Superior temporal gyrus (tissue), 1 donor: Measurements from ENCODE around the gene PCDHGA9.
"Not testable (repeated sequence)": the region's sequence is repeated elsewhere in the genome, so short reads cannot be mapped to it uniquely, and the experiment has no call there.

Experiments used
- DNase-seq: peaks from one replicate; pipeline ENCODE4 v3.0.0-alpha.2; 2016; ENCODE audit errors: extremely low spot score

Gene PCDHGA9

DNA sequence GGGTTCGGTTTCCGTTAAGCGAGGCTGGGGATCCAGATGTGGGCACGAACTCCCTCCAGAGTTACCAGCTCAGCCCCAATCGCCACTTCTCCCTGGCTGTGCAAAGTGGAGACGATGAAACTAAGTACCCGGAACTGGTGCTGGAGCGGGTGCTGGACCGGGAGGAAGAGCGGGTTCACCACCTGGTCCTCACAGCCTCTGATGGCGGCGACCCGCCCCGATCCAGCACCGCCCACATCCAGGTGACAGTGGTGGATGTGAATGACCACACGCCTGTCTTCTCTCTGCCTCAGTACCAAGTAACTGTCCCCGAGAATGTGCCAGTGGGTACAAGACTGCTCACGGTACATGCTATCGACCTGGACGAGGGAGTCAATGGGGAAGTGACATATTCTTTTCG is 19.2 kb upstream of the PCDHGA9 start:
- DNase-seq: no peak

- DNase-seq: no peak
Observed at GRCh38 chr5:141384471-141385267, 17.9 kb upstream of the PCDHGA9 start.

DNA sequence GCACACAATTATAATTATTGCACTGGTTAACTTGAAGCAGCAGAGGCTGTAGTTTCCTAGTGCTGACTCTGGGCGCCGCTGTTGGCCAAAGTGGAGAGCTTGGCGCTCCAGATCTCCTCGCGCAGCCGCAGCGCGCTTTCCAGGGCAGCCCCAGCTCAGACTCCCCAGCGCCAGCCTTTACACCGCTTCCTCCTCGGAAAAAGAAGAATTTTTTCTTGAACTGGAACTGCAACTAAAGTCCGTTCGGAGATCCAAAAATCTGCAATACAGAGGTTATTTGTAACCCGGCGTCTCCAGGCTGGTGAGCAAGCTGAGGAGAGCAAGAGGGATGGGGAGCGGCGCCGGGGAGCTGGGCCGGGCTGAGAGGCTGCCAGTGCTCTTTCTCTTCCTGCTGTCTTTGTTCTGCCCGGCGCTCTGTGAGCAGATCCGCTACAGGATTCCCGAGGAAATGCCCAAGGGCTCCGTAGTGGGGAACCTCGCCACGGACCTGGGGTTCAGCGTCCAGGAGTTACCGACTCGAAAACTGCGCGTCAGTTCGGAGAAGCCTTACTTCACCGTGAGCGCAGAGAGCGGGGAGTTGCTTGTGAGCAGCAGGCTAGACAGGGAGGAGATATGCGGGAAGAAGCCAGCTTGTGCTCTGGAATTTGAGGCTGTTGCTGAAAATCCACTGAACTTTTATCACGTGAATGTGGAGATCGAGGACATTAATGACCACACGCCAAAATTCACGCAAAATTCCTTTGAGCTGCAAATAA is 14.8 kb upstream of the PCDHGA9 start, which contains the start of gene PCDHGB4:
Gene PCDHGB4, plus strand, starts transcription at position 142 of the 755 bp plus-strand sequence. Its CDS starts 187 bp downstream, at position 329.
- DNase-seq: not testable (repeated sequence)

GRCh38 chr5:141388661-141389060 is 13.9 kb upstream of the PCDHGA9 start:
- no peak for DNase-seq

- no peak for DNase-seq
Observed at GRCh38 chr5:141389153-141390042, 13.2 kb upstream of the PCDHGA9 start.

- DNase-seq: no peak
Observed at GRCh38 chr5:141392429-141393198, 10.0 kb upstream of the PCDHGA9 start, which contains the start of gene PCDHGA8. Gene PCDHGA8, plus strand, starts transcription at chr5:141392633. Its CDS starts 181 bp downstream, at chr5:141392814.

DNA sequence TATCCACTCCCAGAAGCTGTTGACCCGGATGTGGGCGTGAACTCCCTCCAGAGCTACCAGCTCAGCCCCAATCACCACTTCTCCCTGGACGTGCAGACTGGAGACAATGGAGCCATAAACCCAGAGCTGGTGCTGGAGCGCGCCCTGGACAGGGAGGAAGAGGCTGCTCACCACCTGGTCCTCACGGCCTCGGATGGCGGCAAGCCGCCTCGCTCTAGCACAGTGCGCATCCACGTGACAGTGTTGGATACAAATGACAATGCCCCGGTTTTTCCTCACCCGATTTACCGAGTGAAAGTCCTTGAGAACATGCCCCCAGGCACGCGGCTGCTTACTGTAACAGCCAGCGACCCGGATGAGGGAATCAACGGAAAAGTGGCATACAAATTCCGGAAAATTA is 9.3 kb upstream of the PCDHGA9 start:
- no peak for DNase-seq

- DNase-seq: not testable (repeated sequence)
Observed at GRCh38 chr5:141394401-141395187, 8.0 kb upstream of the PCDHGA9 start.

GRCh38 chr5:141397756-141398551 is 4.6 kb upstream of the PCDHGA9 start, which contains the start of gene PCDHGB5:
Gene PCDHGB5, plus strand, starts transcription at chr5:141397947. Its CDS starts 181 bp downstream, at chr5:141398128.
- DNase-seq: peak; percentile 6

GRCh38 chr5:141398608-141399007 is 4.0 kb upstream of the PCDHGA9 start:
- no peak for DNase-seq

DNA sequence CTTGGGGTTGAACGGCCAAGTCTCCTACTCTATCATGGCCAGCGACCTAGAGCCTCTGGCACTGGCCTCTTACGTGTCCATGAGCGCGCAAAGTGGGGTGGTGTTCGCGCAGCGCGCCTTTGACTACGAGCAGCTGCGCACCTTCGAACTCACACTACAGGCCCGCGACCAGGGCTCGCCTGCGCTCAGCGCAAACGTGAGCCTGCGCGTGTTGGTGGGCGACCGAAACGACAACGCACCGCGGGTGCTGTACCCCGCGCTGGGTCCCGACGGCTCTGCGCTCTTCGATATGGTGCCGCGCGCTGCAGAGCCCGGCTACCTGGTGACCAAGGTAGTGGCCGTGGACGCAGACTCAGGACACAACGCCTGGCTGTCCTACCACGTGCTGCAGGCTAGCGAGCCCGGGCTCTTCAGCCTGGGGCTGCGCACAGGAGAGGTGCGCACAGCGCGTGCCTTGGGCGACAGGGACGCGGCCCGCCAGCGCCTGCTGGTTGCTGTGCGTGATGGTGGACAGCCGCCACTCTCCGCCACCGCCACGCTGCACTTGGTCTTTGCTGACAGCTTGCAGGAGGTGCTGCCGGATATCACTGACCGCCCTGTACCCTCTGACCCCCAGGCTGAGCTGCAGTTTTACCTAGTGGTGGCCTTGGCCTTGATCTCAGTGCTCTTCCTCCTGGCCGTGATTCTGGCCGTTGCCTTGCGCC is 2.9 kb upstream of the PCDHGA9 start:
- no peak for DNase-seq

DNA sequence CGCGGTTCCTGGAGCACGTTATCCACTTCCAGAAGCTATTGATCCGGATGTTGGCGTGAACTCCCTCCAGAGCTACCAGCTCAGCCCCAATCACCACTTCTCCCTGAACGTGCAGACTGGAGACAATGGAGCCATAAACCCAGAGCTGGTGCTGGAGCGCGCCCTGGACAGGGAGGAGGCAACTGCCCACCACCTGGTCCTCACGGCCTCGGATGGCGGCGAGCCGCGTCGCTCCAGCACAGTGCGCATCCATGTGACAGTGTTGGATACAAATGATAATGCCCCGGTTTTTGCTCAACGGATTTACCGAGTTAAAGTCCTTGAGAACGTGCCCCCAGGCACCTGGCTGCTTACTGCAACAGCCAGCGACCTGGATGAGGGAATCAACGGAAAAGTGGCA is 809 bp downstream of the PCDHGA9 start:
- no peak for DNase-seq

GRCh38 chr5:141407790-141408505 is 5.4 kb downstream of the PCDHGA9 start, which contains the start of gene PCDHGB6:
Gene PCDHGB6, plus strand, starts transcription at chr5:141408021. Its CDS starts 182 bp downstream, at chr5:141408203.
- not testable (repeated sequence) for DNase-seq

- DNase-seq: no peak
Observed at GRCh38 chr5:141409598-141410306, 7.2 kb downstream of the PCDHGA9 start.

DNA sequence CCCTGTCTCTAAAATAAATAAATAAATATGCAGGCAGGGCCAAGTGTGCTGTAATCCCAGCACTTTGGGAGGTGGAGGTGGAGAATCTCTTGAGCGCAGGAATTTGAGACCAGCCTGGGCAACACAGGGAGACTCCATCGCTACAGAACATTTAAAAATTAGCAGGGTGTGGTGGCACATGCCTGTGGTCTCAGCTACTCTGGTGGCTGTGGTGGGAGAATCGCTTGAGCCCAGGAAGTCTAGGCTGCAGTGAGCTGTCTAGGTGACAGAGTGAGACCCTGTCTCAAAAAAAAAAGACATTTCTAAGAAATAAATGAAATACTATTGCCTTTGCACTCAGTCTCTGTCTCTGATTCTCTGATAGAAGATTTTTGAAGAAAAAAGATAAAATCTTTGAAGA is 9.0 kb downstream of the PCDHGA9 start:
- no peak for DNase-seq

DNA sequence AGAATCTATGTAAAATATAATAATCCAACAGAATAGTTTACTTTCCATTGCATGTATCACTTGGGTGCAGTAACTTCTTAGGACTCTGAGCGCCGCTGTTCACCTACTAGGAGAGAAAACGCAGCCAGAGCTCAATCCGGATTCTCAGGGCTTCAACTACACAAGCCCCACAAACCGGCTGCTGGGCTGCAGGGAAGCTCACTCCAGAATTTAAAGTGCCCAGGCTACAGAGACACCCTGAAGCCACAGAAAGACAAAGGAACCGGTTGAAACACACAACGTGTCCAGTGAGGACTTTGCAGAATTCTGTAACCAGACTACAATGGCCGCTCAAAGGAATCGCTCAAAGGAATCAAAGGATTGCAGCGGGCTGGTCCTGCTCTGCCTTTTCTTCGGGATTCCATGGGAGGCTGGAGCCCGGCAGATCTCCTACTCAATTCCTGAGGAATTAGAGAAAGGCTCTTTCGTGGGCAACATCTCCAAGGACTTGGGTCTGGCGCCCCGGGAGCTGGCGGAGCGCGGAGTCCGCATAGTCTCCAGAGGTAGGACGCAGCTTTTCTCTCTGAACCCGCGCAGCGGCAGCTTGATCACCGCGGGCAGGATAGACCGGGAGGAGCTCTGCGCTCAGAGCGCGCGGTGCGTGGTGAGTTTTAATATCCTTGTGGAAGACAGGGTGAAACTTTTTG is 10.4 kb downstream of the PCDHGA9 start, which contains the start of gene PCDHGA10:
Gene PCDHGA10, plus strand, starts transcription at position 134 of the 686 bp plus-strand sequence. Its CDS starts 189 bp downstream, at position 323.
- DNase-seq: peak; percentile 13
